ENCODE data around the gene MLC1.

The MLC1 gene

GRCh38 chr22:50085211-50085972 lies at the start of gene MLC1:
Gene MLC1, minus strand, starts transcription at chr22:50085426. Its CDS starts 524 bp downstream, at chr22:50084902.
- DNase-seq, result no peak

- no peak for DNase-seq
These were observed 49.3 kb upstream of the MLC1 start for GRCh38 chr22:50134481-50134880.

- no peak for DNase-seq
These were observed 46.7 kb upstream of the MLC1 start for GRCh38 chr22:50131894-50132293.

- DNase-seq, result no peak
These were observed 44.0 kb upstream of the MLC1 start for GRCh38 chr22:50129121-50129736.

GRCh38 chr22:50125029-50125428 lies 39.8 kb upstream of the MLC1 start:
- no peak for DNase-seq

GRCh38 chr22:50123119-50123518 lies 37.9 kb upstream of the MLC1 start:
- DNase-seq, result no peak

GRCh38 chr22:50121202-50121740 lies 36.0 kb upstream of the MLC1 start:
- no peak for DNase-seq

- no peak for DNase-seq
These were observed 34.6 kb upstream of the MLC1 start for GRCh38 chr22:50119768-50120251.

- no peak for DNase-seq
These were observed 34.0 kb upstream of the MLC1 start for GRCh38 chr22:50119169-50119767.

GRCh38 chr22:50118557-50119168 lies 33.4 kb upstream of the MLC1 start:
- DNase-seq, result no peak

GRCh38 chr22:50118129-50118528 lies 32.9 kb upstream of the MLC1 start:
- DNase-seq, result no peak

GRCh38 chr22:50117168-50117762 lies 32.0 kb upstream of the MLC1 start:
- DNase-seq, result no peak

- DNase-seq, result no peak
These were observed 30.5 kb upstream of the MLC1 start for GRCh38 chr22:50115693-50116092.

- no peak for DNase-seq
These were observed 29.2 kb upstream of the MLC1 start for GRCh38 chr22:50114221-50115021.

- no peak for DNase-seq
These were observed 27.2 kb upstream of the MLC1 start for GRCh38 chr22:50112151-50113118.

- DNase-seq, result no peak
These were observed 25.8 kb upstream of the MLC1 start for GRCh38 chr22:50111056-50111455.

- DNase-seq, result no peak
These were observed 22.3 kb upstream of the MLC1 start for GRCh38 chr22:50107529-50107928.

- DNase-seq, result no peak
These were observed 20.2 kb upstream of the MLC1 start for GRCh38 chr22:50105208-50106100.

- no peak for DNase-seq
These were observed 18.9 kb upstream of the MLC1 start for GRCh38 chr22:50104141-50104544.

GRCh38 chr22:50102946-50103345 lies 17.7 kb upstream of the MLC1 start:
- no peak for DNase-seq

Data from COR-L47 (cell line).